SK-N-SH treated with all-trans-retinoic acid at 6 μM for 48 hours (cell line): ENCODE data around the gene VILL.

Experiments
- BACH2 ChIP-seq: fragments of 250-450 bp; sonication (Bioruptor Pico); IDR thresholded peaks from 2 replicates; pipeline ENCODE4 v1.9.0; 2021; ENCODE audit warnings: mild to moderate bottlenecking, borderline replicate concordance
- CREB5 ChIP-seq: fragments of 250-450 bp; sonication (Bioruptor Pico); IDR thresholded peaks from 2 replicates; pipeline ENCODE4 v1.5.1; 2020; ENCODE audit warnings: low read depth, mild to moderate bottlenecking, moderate library complexity
- CSRNP3 ChIP-seq: fragments of 250-450 bp; sonication (Bioruptor Pico); IDR thresholded peaks from 2 replicates; pipeline ENCODE4 v1.5.1; 2021; ENCODE audit warnings: mild to moderate bottlenecking, moderate library complexity
- GLIS3 ChIP-seq: fragments of 250-450 bp; sonication (Bioruptor Pico); IDR thresholded peaks from 2 replicates; pipeline ENCODE4 v1.5.0; 2020; ENCODE audit warnings: mild to moderate bottlenecking, moderate library complexity
- PATZ1 ChIP-seq: fragments of 250-450 bp; sonication (Bioruptor Pico); IDR thresholded peaks from 2 replicates; pipeline ENCODE4 v1.8.0; 2020; ENCODE audit warnings: mild to moderate bottlenecking, moderate library complexity, borderline replicate concordance
- POU6F1 ChIP-seq: fragments of 250-450 bp; sonication (Bioruptor Pico); IDR thresholded peaks from 2 replicates; pipeline ENCODE4 v1.8.0; 2021; ENCODE audit warnings: low read depth, mild to moderate bottlenecking, moderate library complexity, borderline replicate concordance
- PPARA ChIP-seq: fragments of 250-450 bp; sonication (Bioruptor Pico); IDR thresholded peaks from 2 replicates; pipeline ENCODE4 v1.5.0; 2020; ENCODE audit warnings: mild to moderate bottlenecking, borderline replicate concordance
- RARB ChIP-seq: fragments of 250-450 bp; sonication (Bioruptor Pico); IDR thresholded peaks from 2 replicates; pipeline ENCODE4 v1.8.0; 2021; ENCODE audit warnings: mild to moderate bottlenecking, moderate library complexity
- SNAI2 ChIP-seq: fragments of 250-450 bp; sonication (Bioruptor Pico); IDR thresholded peaks from 2 replicates; pipeline ENCODE4 v1.5.0; 2020; ENCODE audit warnings: mild to moderate bottlenecking, moderate library complexity
- TOX ChIP-seq: fragments of 250-450 bp; sonication (Bioruptor Pico); IDR thresholded peaks from 2 replicates; pipeline ENCODE4 v1.8.0; 2021; ENCODE audit warnings: mild to moderate bottlenecking, moderate library complexity, borderline replicate concordance
- TSHZ2 ChIP-seq: fragments of 250-450 bp; sonication (Bioruptor Pico); IDR thresholded peaks from 2 replicates; pipeline ENCODE4 v1.5.0; 2020; ENCODE audit warnings: mild to moderate bottlenecking, moderate library complexity
- ZFP3 ChIP-seq: fragments of 250-450 bp; sonication (Bioruptor Pico); IDR thresholded peaks from 2 replicates; pipeline ENCODE4 v1.5.0; 2020; ENCODE audit warnings: mild to moderate bottlenecking, moderate library complexity
- ZNF565 ChIP-seq: fragments of 450-650 bp; formaldehyde crosslinking; conservative IDR thresholded peaks from 2 replicates; pipeline ENCODE4 v1.5.0; 2020; ENCODE audit warnings: low read depth, mild to moderate bottlenecking, moderate library complexity
- ZNF8 ChIP-seq: fragments of 450-650 bp; formaldehyde crosslinking; IDR thresholded peaks from 2 replicates; pipeline ENCODE4 v1.5.0; 2020; ENCODE audit warnings: mild to moderate bottlenecking, moderate library complexity

- TF ChIP-seq ZNF565 (CRISPR knock-in tag): no peak
- no peak for TF ChIP-seq GLIS3 (CRISPR knock-in tag)
- no peak for TF ChIP-seq ZNF8 (CRISPR knock-in tag)
- no peak for TF ChIP-seq PATZ1 (CRISPR knock-in tag)
- TF ChIP-seq TSHZ2 (CRISPR knock-in tag): no peak
- no peak for TF ChIP-seq ZFP3 (CRISPR knock-in tag)
- TF ChIP-seq CREB5: no peak
- TF ChIP-seq TOX (CRISPR knock-in tag): no peak
- no peak for TF ChIP-seq SNAI2
- no peak for TF ChIP-seq CSRNP3
- no peak for TF ChIP-seq BACH2
- no peak for TF ChIP-seq PPARA (CRISPR knock-in tag)
- no peak for TF ChIP-seq RARB (CRISPR knock-in tag)
- no peak for TF ChIP-seq POU6F1 (CRISPR knock-in tag)
These were observed 56.2 kb downstream of the VILL start for GRCh38 chr3:38046821-38047220.
